Endometrial microvascular endothelial cells (primary cell): ENCODE results near the gene CDY1. TPM values are rescaled to one million over a fixed set of nuclear protein-coding genes. Genes with fewer than 3 reads are reported as not detected.
"Not testable (repeated sequence)": the region's sequence is repeated elsewhere in the genome, so short reads cannot be mapped to it uniquely, and the experiment has no call there.

Experiments used
- in situ Hi-C: cut with HindIII; loops from 2 replicates; pipeline ENCODE4 v1.10.0; 2017; ENCODE audit warnings: low sequenced_read_pairs, low pct_unique_long_range_greater_than_20kb; ENCODE audit errors: inconsistent ontology term
- total RNA-seq: library from RNA; depleted of rRNA; stranded (reverse); fragments of >200 nt; gene quantifications from one replicate; pipeline ENCODE4 v1.2.3, GENCODE V29; 2015; ENCODE audit errors: inconsistent ontology term

Gene CDY1, protein sequence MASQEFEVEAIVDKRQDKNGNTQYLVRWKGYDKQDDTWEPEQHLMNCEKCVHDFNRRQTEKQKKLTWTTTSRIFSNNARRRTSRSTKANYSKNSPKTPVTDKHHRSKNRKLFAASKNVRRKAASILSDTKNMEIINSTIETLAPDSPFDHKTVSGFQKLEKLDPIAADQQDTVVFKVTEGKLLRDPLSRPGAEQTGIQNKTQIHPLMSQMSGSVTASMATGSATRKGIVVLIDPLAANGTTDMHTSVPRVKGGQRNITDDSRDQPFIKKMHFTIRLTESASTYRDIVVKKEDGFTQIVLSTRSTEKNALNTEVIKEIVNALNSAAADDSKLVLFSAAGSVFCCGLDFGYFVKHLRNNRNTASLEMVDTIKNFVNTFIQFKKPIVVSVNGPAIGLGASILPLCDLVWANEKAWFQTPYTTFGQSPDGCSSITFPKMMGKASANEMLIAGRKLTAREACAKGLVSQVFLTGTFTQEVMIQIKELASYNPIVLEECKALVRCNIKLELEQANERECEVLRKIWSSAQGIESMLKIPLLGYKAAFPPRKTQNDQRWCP
- total RNA-seq, result not detected

DNA sequence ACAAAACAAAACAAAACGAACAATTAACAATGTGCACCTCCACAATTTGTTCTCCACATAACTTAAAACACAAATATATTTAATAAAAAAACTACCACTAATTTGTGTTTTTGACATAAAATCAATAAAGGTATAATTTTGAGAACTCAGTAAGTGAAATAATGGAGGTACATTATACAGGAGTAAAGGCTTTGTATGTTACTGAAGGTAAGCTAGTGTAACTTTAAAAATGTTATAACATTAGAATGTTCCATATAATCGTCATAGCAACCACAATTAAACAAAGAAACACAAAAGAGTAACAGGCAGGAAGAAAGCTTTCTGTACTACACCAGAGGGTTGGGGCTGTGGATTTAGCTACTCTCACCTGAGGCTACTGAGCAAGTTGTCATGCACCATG, at the start of gene CDY1:
Gene CDY1 (plus strand): TSS at position 301 of the 400 bp plus-strand sequence. CDS start 326 bp downstream, outside the sequence.
- in situ Hi-C loops, result not testable (repeated sequence)

DNA sequence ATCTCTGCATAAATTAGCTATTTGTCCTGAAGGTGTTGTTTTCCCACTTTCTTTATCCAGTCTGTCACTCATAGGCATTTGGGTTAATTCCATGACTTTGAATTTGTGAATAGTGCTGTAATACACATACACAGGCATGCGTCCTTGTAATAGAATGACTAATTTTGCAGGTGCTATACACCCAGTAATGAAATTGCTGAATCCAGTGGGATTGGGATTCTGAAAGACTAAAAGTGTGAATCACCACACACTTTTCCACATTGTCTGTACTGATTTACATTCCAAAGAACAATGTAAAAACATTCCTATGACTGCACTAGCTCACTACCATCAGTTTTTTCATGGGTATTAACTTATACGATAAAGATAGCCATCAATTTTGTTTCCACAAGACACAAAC, 28.6 kb upstream of the CDY1 start:
- in situ Hi-C loops, result not testable (repeated sequence)

DNA sequence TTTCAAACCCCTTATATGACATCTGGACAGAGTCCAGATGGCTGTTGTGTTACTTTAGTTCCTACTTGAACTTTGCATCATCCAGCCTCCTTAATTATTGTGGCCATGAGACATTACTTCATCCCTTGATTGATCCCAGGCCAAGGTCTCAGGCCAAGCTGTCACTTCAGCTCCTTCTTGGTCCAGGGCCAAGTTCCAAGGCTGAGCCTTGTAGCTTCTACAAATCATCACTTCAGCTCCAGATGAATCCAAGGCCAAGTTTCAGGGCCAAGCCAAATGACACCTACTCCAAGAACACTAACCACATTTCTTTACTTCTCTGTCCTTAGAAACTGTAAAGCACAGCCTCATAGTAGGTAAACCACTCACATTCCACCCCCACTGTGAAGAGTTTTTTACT, 1.7 kb upstream of the CDY1 start:
- in situ Hi-C loops, result not testable (repeated sequence)

DNA sequence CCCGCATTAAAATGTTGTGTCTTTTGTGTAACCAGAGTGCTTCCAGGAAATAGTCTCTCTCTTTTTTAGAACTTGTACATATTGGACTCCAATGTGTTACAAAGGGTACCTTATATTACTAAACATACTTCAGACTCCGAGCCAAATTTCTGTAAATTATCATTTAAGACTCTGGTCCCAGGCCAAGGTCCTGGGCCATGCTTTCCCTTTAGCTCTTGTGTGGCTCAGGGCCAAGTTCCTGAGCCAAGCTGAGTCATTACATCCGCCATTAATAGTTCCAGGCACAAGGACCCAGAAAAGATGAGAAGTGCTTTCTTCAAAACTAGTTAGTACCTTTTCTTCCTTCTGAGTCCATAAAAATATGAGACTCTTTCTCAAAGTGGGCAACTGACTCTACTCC, 4.6 kb downstream of the CDY1 start:
- in situ Hi-C loops, result not testable (repeated sequence)

DNA sequence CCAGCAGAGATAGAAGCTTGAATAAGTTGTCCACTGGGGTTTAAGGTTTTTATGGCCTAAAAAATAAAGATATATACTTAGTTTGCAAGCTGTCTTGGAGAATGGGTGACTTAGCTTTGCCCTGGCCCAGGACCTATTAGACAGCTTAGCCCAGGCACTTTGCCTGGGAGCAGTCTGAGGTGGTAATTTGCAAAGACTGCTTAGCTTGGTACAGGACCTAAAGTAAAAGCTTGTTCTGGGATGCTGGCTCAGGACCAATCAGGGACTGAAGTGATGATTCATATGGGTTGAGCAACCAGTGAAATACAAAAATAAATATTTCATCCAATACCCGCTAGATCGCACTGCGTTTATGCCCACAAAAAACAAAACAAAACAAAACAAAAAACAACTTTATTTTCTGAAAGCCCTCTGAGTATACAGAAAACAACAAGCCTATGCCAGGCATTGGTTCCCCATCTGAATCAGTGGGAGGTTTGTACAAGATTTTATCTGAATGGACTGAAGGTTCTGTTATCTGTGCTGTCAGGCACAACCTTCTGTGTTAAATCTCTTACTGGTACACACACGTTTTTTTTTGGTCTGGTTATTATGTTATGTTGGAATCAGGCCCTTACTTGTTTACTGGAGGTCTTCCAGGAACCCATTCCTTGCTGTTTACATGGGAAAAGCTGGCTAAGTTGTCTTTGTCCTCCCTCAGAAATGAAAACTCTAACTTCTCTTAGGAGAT, 8.6 kb downstream of the CDY1 start:
- in situ Hi-C loops, result not testable (repeated sequence)

DNA sequence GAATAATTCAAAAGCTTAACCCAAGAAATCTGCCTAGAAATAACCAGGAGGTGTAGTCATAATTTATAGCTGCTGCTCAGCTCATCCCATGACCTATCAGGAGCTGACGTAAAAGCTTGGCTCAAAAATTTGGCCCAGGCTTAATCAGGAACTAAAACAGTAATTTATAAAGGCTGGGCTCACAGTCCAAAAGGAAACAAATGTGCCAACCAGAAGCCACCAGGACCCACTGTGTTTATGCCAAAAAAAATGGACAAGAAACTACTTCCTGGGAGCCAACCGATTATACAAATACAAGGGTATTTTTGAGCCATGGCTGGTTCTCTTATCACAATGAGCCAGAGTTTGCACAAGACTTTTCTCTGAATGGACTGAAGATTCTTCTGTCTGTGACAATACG, 17.9 kb downstream of the CDY1 start:
- in situ Hi-C loops, result not testable (repeated sequence)

DNA sequence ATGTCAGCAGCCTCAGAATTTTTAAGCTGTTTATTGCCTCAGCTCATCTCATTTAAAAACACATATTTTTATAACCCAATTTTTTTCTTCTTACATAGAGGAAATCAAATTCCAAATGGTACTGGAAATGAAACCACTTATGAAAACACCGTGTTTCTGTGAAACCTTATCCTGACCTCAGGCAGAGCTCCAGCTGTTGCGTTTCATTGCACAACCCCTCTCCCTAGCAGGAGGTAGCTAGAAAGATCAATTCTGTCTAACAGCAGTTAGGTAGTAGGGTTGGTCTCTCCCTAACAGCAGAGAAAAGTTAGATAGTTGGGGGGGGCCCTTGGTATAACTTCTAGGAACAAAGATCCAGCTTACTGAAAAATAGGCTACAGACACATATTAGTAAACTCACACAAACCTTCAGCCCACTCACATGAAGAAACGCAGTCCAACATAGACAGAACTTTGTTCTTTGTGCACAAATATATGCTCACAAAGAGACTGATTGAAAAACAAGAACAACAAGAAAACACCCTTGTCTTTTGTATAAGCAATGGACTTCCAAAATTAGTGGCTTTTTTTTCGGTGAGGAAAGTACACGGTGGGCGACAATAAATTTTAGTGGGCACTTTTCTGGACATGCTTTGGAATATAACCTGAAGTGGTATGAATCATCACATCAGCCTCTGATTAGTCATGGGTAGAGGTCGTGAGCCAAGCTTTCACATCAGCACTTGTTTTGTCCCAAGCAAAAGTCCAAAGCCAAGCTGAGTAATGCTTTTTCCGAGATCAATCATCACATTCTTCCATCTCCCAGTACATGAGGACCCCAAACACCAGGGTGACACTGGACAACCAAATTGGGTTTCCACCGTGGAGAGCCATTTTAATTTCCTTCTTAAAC, 21.4 kb downstream of the CDY1 start:
- in situ Hi-C loops, result not testable (repeated sequence)
